OCI-LY1 (cell line): Measurements from ENCODE around the gene GALNTL6.

Experiments used
- H2AFZ ChIP-seq: fragments of 200-600 bp; sonication (generic), shearing (Covaris generic); 2 replicates; pipeline ENCODE4 v1.6.0; 2014; ENCODE audit warnings: antibody characterized with exemption, mild to moderate bottlenecking, low read length
- H3F3A ChIP-seq: fragments of 200-600 bp; sonication (generic), shearing (Covaris generic); 2 replicates; pipeline ENCODE4 v1.6.0; 2014; ENCODE audit warnings: mild to moderate bottlenecking, antibody characterized with exemption, low read length, moderate library complexity; ENCODE audit not compliant: insufficient read depth
- H3K27ac ChIP-seq: fragments of 200-600 bp; sonication (generic); 2 replicates; pipeline ENCODE4 v1.5.1; 2014; ENCODE audit warnings: low read length, mixed run types, mild to moderate bottlenecking, low read depth; ENCODE audit not compliant: poor library complexity, severe bottlenecking
- H3K27me3 ChIP-seq: fragments of 200-600 bp; sonication (generic); 2 replicates; pipeline ENCODE4 v1.6.0; 2014; ENCODE audit warnings: antibody characterized with exemption, mild to moderate bottlenecking, low read length, moderate library complexity; ENCODE audit not compliant: insufficient read depth
- H3K36me3 ChIP-seq: fragments of 200-600 bp; sonication (generic); 2 replicates; pipeline ENCODE4 v1.6.1; 2014; ENCODE audit warnings: mild to moderate bottlenecking, antibody characterized with exemption, low read length, moderate library complexity, mixed read lengths; ENCODE audit not compliant: insufficient read depth
- H3K4me1 ChIP-seq: fragments of 200-600 bp; sonication (generic); 2 replicates; pipeline ENCODE4 v1.5.1; 2014; ENCODE audit warnings: mild to moderate bottlenecking, low read length, moderate library complexity; ENCODE audit not compliant: insufficient read depth, severe bottlenecking
- H3K4me2 ChIP-seq: fragments of 200-600 bp; sonication (generic), shearing (Covaris generic); 2 replicates; pipeline ENCODE4 v1.6.1; 2014; ENCODE audit warnings: low read length
- H3K4me3 ChIP-seq: fragments of 200-600 bp; sonication (generic); 2 replicates; pipeline ENCODE4 v1.5.1; 2014; ENCODE audit warnings: low read length, low read depth, mild to moderate bottlenecking, mixed read lengths; ENCODE audit not compliant: poor library complexity, severe bottlenecking
- H3K79me2 ChIP-seq: fragments of 200-600 bp; shearing (Covaris generic); 2 replicates; pipeline ENCODE4 v1.6.1; 2016; ENCODE audit warnings: mixed run types, low read length, mixed read lengths; ENCODE audit not compliant: insufficient read depth
- H3K9ac ChIP-seq: fragments of 200-600 bp; sonication (generic), shearing (Covaris generic); 2 replicates; pipeline ENCODE4 v1.6.1; 2014; ENCODE audit warnings: mild to moderate bottlenecking, low read length, mixed read lengths
- H3K9me2 ChIP-seq: fragments of 200-600 bp; sonication (generic), shearing (Covaris generic); 2 replicates; pipeline ENCODE4 v1.6.1; 2014; ENCODE audit warnings: low read depth, mild to moderate bottlenecking, low read length, mixed read lengths
- H3K9me3 ChIP-seq: fragments of 200-600 bp; shearing (Covaris generic); 2 replicates; pipeline ENCODE4 v1.6.1; 2014; ENCODE audit warnings: low read length, mixed read lengths
- H4K20me1 ChIP-seq: fragments of 200-600 bp; sonication (generic), shearing (Covaris generic); 2 replicates; pipeline ENCODE4 v1.6.0; 2016; ENCODE audit warnings: mild to moderate bottlenecking, low read length; ENCODE audit not compliant: insufficient read depth
- EZH2 ChIP-seq: fragments of 200-600 bp; sonication (generic), shearing (Covaris generic); IDR thresholded peaks from 2 replicates; pipeline ENCODE4 v1.8.0; 2017; ENCODE audit warnings: borderline replicate concordance, mixed run types, mild to moderate bottlenecking, antibody characterized with exemption, low read length, moderate library complexity, mixed read lengths
- TF ChIP-seq, protein P1 (sequence below): fragments of 200-600 bp; sonication (generic), shearing (Covaris generic); IDR thresholded peaks from 2 replicates; pipeline ENCODE4 v1.5.1; 2017; ENCODE audit warnings: mild to moderate bottlenecking, antibody characterized with exemption, low read length, moderate library complexity, mixed read lengths

GALNTL6 gene

DNA sequence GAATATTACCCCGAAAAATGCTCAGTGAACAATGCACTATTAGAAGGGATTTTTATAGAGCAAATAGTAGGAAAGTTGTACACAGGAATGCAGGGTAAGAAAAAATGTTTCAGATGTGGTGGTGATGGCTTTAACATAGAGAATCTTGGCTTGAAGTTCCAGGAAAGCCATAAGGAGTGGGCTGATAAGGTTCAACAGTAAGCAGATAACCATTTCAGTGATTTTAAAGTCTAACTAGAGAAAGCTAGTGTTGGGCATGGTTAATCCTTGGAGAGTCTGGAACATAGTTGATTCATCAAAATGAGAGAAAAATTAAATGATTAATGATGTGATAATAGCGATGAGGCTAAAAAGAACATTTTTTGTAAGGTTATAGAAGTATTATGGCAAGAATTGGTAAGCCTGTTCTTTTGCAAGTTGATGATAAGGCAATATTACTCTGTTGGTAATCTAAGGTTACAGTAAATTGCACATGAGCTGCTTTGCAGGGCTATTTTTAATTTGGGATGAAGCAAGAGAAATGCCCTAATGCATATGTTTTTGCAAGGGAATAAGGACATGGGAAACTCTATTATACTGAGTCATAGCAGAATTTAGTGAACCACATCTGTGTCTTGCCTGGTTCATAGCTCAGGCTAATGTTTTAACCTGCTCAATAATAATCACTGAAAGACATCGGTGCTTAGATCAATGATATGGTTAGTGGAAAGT, 44.3 kb downstream of the GALNTL6 start:
- H4K20me1 ChIP-seq = no peaks in the 10 kb centered on the region
- H3K27me3 ChIP-seq = no peaks in the 10 kb centered on the region
- H3K36me3 ChIP-seq = no peaks in the 10 kb centered on the region
- no peaks in the 10 kb centered on the region for H3F3A ChIP-seq
- H3K9me2 ChIP-seq = no peaks in the 10 kb centered on the region
- TF ChIP-seq, protein P1, sequence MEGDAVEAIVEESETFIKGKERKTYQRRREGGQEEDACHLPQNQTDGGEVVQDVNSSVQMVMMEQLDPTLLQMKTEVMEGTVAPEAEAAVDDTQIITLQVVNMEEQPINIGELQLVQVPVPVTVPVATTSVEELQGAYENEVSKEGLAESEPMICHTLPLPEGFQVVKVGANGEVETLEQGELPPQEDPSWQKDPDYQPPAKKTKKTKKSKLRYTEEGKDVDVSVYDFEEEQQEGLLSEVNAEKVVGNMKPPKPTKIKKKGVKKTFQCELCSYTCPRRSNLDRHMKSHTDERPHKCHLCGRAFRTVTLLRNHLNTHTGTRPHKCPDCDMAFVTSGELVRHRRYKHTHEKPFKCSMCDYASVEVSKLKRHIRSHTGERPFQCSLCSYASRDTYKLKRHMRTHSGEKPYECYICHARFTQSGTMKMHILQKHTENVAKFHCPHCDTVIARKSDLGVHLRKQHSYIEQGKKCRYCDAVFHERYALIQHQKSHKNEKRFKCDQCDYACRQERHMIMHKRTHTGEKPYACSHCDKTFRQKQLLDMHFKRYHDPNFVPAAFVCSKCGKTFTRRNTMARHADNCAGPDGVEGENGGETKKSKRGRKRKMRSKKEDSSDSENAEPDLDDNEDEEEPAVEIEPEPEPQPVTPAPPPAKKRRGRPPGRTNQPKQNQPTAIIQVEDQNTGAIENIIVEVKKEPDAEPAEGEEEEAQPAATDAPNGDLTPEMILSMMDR = no peak
- TF ChIP-seq EZH2 = no peak
- H3K4me3 ChIP-seq = no peak overlapping the region
- no peak overlapping the region for H3K27ac ChIP-seq
- no peak overlapping the region for H3K4me2 ChIP-seq
- no peak overlapping the region for H2AFZ ChIP-seq
- no peaks in the 10 kb centered on the region for H3K4me1 ChIP-seq
- no peaks in the 10 kb centered on the region for H3K9me3 ChIP-seq
- H3K79me2 ChIP-seq = no peaks in the 10 kb centered on the region
- H3K9ac ChIP-seq = no peak overlapping the region

DNA sequence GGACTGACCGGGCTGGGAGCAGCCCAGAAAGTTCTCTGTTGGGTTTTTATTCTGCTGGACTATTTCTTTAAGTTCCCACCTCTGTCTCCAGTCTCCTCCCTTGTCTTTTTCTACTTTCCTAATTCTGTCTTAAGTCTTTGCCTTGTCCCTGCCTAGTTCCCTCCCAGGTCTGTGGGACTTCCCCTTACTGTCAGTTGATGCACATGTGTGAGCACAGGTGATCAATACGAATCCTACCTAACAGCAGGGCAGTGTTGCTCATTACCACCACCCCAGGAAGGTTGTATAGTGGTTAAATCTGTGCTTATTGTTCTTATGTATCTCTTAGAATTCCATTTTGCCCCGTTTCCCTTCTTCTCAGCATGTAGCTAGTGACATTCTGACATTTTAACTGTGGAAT, 62.1 kb downstream of the GALNTL6 start:
- Histone ChIP-seq H3K9ac (no peak overlapping the region), H3K27me3 (no peaks in the 10 kb centered on the region), H2AFZ (no peak overlapping the region), H3K9me2 (no peaks in the 10 kb centered on the region), H3K4me1 (no peaks in the 10 kb centered on the region), H4K20me1 (no peaks in the 10 kb centered on the region), H3K36me3 (no peaks in the 10 kb centered on the region), H3K4me3 (no peak overlapping the region), H3K9me3 (no peaks in the 10 kb centered on the region), H3K4me2 (no peak overlapping the region), H3F3A (no peaks in the 10 kb centered on the region), H3K27ac (no peak overlapping the region), H3K79me2 (no peaks in the 10 kb centered on the region)
- no peak for TF ChIP-seq EZH2
- TF ChIP-seq, protein P1 = no peak

DNA sequence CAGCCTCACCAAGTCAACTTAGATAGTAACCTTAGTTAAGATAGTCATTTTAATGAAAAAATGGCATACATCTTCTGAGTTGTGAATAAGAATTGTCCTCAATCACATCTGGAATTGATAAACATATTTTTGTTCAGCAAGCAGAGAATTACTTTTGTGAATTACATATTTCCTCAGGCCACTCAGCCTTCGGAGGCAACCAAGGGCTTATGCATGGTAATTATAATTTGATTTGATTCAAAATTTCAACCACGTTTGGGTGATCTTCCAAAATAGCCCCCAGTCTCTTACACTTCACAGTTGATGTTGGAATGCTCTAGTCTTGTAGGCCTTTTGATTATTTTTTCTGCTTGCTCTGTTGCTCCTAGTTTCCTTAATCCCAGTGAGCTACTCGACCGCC, 63.4 kb downstream of the GALNTL6 start:
- H3K4me3 ChIP-seq = no peak overlapping the region
- H3K4me2 ChIP-seq = no peak overlapping the region
- no peaks in the 10 kb centered on the region for H3K4me1 ChIP-seq
- H3K9ac ChIP-seq = no peak overlapping the region
- H3F3A ChIP-seq = no peaks in the 10 kb centered on the region
- no peaks in the 10 kb centered on the region for H3K79me2 ChIP-seq
- no peaks in the 10 kb centered on the region for H3K9me2 ChIP-seq
- H4K20me1 ChIP-seq = no peaks in the 10 kb centered on the region
- no peaks in the 10 kb centered on the region for H3K36me3 ChIP-seq
- TF ChIP-seq, protein P1 = no peak
- TF ChIP-seq EZH2 = no peak
- no peak overlapping the region for H3K27ac ChIP-seq
- H2AFZ ChIP-seq = no peak overlapping the region
- H3K9me3 ChIP-seq = no peaks in the 10 kb centered on the region
- no peaks in the 10 kb centered on the region for H3K27me3 ChIP-seq
